Stomach (tissue), 9 donors: Measurements from ENCODE around the gene MUSTN1. TPM values are rescaled to one million over a fixed set of nuclear protein-coding genes. Genes with fewer than 3 reads are reported as not detected.

Source experiments
- DNase-seq, 2 donors: peaks; one replicate each; pipeline versions ENCODE4 v3.0.0 to v3.0.0-alpha.2; 2013 to 2019
- H3K27ac ChIP-seq, 5 donors: fragments of 200-600 bp in 4 of 5; sonication (generic) in 4 of 5; one replicate each; pipeline ENCODE4 v1.5.1; 2013 to 2019; ENCODE audit warnings: mild to moderate bottlenecking in 1 of 5, moderate library complexity in 1 of 5
- H3K27me3 ChIP-seq, 3 donors: fragments of 200-600 bp; sonication (generic); one replicate each; pipeline ENCODE4 v1.5.1; 2017 to 2019; ENCODE audit warnings: mixed run types in 1 of 3
- H3K36me3 ChIP-seq, 4 donors: fragments of 200-600 bp; sonication (generic); 1 replicate in 3 of 4; 2 replicates in 1 of 4; pipeline ENCODE4 v1.5.1; 2016 to 2019
- H3K4me1 ChIP-seq, 4 donors: fragments of 200-600 bp; sonication (generic); one replicate each; pipeline ENCODE4 v1.5.1; 2016 to 2019
- H3K4me3 ChIP-seq, 4 donors: fragments of 200-600 bp; sonication (generic) in 3 of 4; one replicate each; pipeline ENCODE4 v1.5.1; 2016 to 2019; ENCODE audit warnings: mild to moderate bottlenecking in 1 of 4
- H3K9me3 ChIP-seq, 4 donors: fragments of 200-600 bp; sonication (generic); one replicate each; pipeline ENCODE4 v1.5.1; 2016 to 2019
- CTCF ChIP-seq, 7 experiments: fragments of 450-650 bp in 4 of 7; fragments of 200-600 bp in 3 of 7; sonication (generic) in 3 of 7; IDR thresholded peaks; one replicate each; pipeline ENCODE4 v1.5.1; 2016 to 2019; ENCODE audit warnings: antibody characterized with exemption in 7 of 7, control low read depth in 2 of 7, mild to moderate bottlenecking in 1 of 7
- EP300 ChIP-seq: sonication (generic); formaldehyde crosslinking; IDR thresholded peaks from one replicate; pipeline ENCODE4 v1.6.1; 2017; ENCODE audit warnings: antibody characterized with exemption
- POLR2A ChIP-seq, 4 donors: fragments of 450-650 bp; IDR thresholded peaks; one replicate each; pipeline ENCODE4 v1.6.1; 2016; ENCODE audit warnings: antibody characterized with exemption in 4 of 4, control low read depth in 2 of 4, mild to moderate bottlenecking in 1 of 4, moderate library complexity in 1 of 4
- POLR2AphosphoS5 ChIP-seq, 3 donors: sonication (generic); formaldehyde crosslinking; IDR thresholded peaks; one replicate each; pipeline ENCODE4 v1.6.1; 2016; ENCODE audit warnings: antibody characterized with exemption in 3 of 3
- WGBS, 5 donors: extraction: QIAGEN DNeasy Blood & Tissue Kit in 3 of 5; methylation state at CpG; one replicate each; pipeline versions ENCODE4 v1.1.5 to v1.1.7; 2013 to 2018; 5-methylcytosine and 5-hydroxymethylcytosine counted together
- intact Hi-C: fragments of 100-400 bp; cut with DNase I; formaldehyde crosslinking; loops from one replicate; pipeline ENCODE4 v1.15.1; 2023; ENCODE audit warnings: low total_unique reads
- polyA plus RNA-seq, 3 donors: library from polyadenylated mRNA; stranded (reverse); fragments of 200-250 nt; gene quantifications; one replicate each; pipeline ENCODE4 v1.2.3, GENCODE V29; 2013
- total RNA-seq, 5 donors: library from RNA; depleted of rRNA; stranded (reverse); fragments of >200 nt; gene quantifications; one replicate each; pipeline versions ENCODE4 v1.1.0 to v1.2.3, GENCODE V29; 2014 to 2016
- donor health status: healthy with polysubstance abuse.
- donor health status: Bipolar disorder and iron deficiency.
- donor health status: healthy.

Gene MUSTN1
- total and polyA plus RNA-seq, 8 donors: 1.8 to 45.5 (median 15.4) TPM; not detected in 2

GRCh38 chr3:52839268-52839575 lies 4.4 kb upstream of the MUSTN1 start:
- DNase-seq: no peak
- intact Hi-C loops: no loop called here
- WGBS, 5 donors: 38 to 67% (median 56%) methylated on average over 1 to 2 of the region's 2 CpGs
- Histone ChIP-seq H3K27ac (no peak overlapping the region), H3K36me3 (peaks cover 14 to 85% (median 71%) of the 10 kb centered on the region in 4 donors), H3K27me3 (no peaks in the 10 kb centered on the region), H3K4me1 (peaks cover 5 to 36% (median 27%) of the 10 kb centered on the region in 4 donors), H3K9me3 (no peaks in the 10 kb centered on the region), H3K4me3 (no peak overlapping the region)
- no peak for TF ChIP-seq POLR2A (IDR thresholded peaks at IDR 0.05)
- no peak for TF ChIP-seq CTCF (IDR thresholded peaks at IDR 0.05)
- no peak for TF ChIP-seq EP300
- TF ChIP-seq POLR2AphosphoS5 (IDR thresholded peaks at IDR 0.05): no peak

- no peaks in the 10 kb centered on the region for H3K27me3 ChIP-seq
- H3K4me3 ChIP-seq: no peak overlapping the region
- WGBS, 5 donors: 77 to 85% (median 82%) methylated on average over 6 to 8 of the region's 8 CpGs
- peaks cover 2 to 33% (median 22%) of the 10 kb centered on the region in 4 donors for H3K4me1 ChIP-seq
- peaks cover 14 to 83% (median 73%) of the 10 kb centered on the region in 4 donors for H3K36me3 ChIP-seq
- H3K27ac ChIP-seq: no peak overlapping the region
- no peaks in the 10 kb centered on the region for H3K9me3 ChIP-seq
- no peak for DNase-seq
- TF ChIP-seq CTCF (IDR thresholded peaks at IDR 0.05) (no peak), POLR2AphosphoS5 (IDR thresholded peaks at IDR 0.05) (no peak), EP300 (no peak), POLR2A (IDR thresholded peaks at IDR 0.05) (no peak)
- intact Hi-C loops: no loop called here
These were observed 3.9 kb upstream of the MUSTN1 start for GRCh38 chr3:52838561-52839267.

GRCh38 chr3:52836986-52837385 lies 2.2 kb upstream of the MUSTN1 start:
- no peak overlapping the region for H3K4me3 ChIP-seq
- TF ChIP-seq POLR2A (IDR thresholded peaks at IDR 0.05) (no peak), CTCF (IDR thresholded peaks at IDR 0.05) (no peak)
- 89 to 95% (median 94%) methylated on average over 4 of the region's 4 CpGs for WGBS, 5 donors
- peaks cover 14 to 76% (median 62%) of the 10 kb centered on the region in 4 donors for H3K36me3 ChIP-seq
- no peaks in the 10 kb centered on the region for H3K9me3 ChIP-seq
- intact Hi-C loops: no loop called here
- H3K4me1 ChIP-seq: peaks cover under 1 to 28% (median 13%) of the 10 kb centered on the region in 4 donors
- no peak overlapping the region for H3K27ac ChIP-seq
- no peak for DNase-seq
- H3K27me3 ChIP-seq: no peaks in the 10 kb centered on the region

GRCh38 chr3:52836471-52836845 lies 1.6 kb upstream of the MUSTN1 start:
- TF ChIP-seq EP300 (no peak), POLR2A (IDR thresholded peaks at IDR 0.05) (no peak), CTCF (IDR thresholded peaks at IDR 0.05) (no peak), POLR2AphosphoS5 (IDR thresholded peaks at IDR 0.05) (no peak)
- peaks cover 6 to 31% (median 18%) of the 10 kb centered on the region in 4 donors for H3K4me1 ChIP-seq
- no peaks in the 10 kb centered on the region for H3K27me3 ChIP-seq
- H3K27ac ChIP-seq: peak overlapping the region in 1 of 5 donors; percentile 14
- H3K4me3 ChIP-seq: no peak overlapping the region
- no peaks in the 10 kb centered on the region for H3K9me3 ChIP-seq
- intact Hi-C loops: no loop called here
- no peak for DNase-seq
- WGBS, 5 donors: 86 to 97% (median 92%) methylated on average over 5 of the region's 5 CpGs
- peaks cover 14 to 70% (median 57%) of the 10 kb centered on the region in 4 donors for H3K36me3 ChIP-seq
